ENCODE data around the gene KCNT1. TPM values are rescaled to one million over a fixed set of nuclear protein-coding genes. Genes with fewer than 3 reads are reported as not detected.

KCNT1 gene
- total RNA-seq, 1 donor from 2014 or later = not detected

- H3K36me3 Mint-ChIP-seq (ENCODE audit: low read depth, unreplicated experiment) = peaks cover 20% of the 10 kb centered on the region
- H3K27me3 Mint-ChIP-seq (ENCODE audit: unreplicated experiment) = peaks cover 5% of the 10 kb centered on the region
- H3K4me3 Mint-ChIP-seq (ENCODE audit: unreplicated experiment) = no peak overlapping the region
- peaks cover 14% of the 10 kb centered on the region for H3K4me1 Mint-ChIP-seq (ENCODE audit: unreplicated experiment)
- no peak overlapping the region for H3K27ac Mint-ChIP-seq (ENCODE audit: unreplicated experiment)
- no peak for DNase-seq (ENCODE audit: low spot score)
- no peaks in the 10 kb centered on the region for H3K9me3 Mint-ChIP-seq (ENCODE audit: unreplicated experiment)
- TF ChIP-seq CTCF (IDR thresholded peaks at IDR 0.05; ENCODE audit: unreplicated experiment) = no peak
Measured at GRCh38 chr9:135839516-135839915, 137.5 kb downstream of the KCNT1 start.

GRCh38 chr9:135840107-135840506 lies 138.1 kb downstream of the KCNT1 start:
- H3K9me3 Mint-ChIP-seq (ENCODE audit: unreplicated experiment) = no peaks in the 10 kb centered on the region
- no peak overlapping the region for H3K27ac Mint-ChIP-seq (ENCODE audit: unreplicated experiment)
- TF ChIP-seq CTCF (IDR thresholded peaks at IDR 0.05; ENCODE audit: unreplicated experiment) = no peak
- peaks cover 26% of the 10 kb centered on the region for H3K36me3 Mint-ChIP-seq (ENCODE audit: low read depth, unreplicated experiment)
- DNase-seq (ENCODE audit: low spot score) = no peak
- H3K27me3 Mint-ChIP-seq (ENCODE audit: unreplicated experiment) = peaks cover 5% of the 10 kb centered on the region
- H3K4me3 Mint-ChIP-seq (ENCODE audit: unreplicated experiment) = no peak overlapping the region
- H3K4me1 Mint-ChIP-seq (ENCODE audit: unreplicated experiment) = peaks cover 14% of the 10 kb centered on the region

- peaks cover 5% of the 10 kb centered on the region for H3K27me3 Mint-ChIP-seq (ENCODE audit: unreplicated experiment)
- no peak for TF ChIP-seq CTCF (IDR thresholded peaks at IDR 0.05; ENCODE audit: unreplicated experiment)
- peaks cover 14% of the 10 kb centered on the region for H3K4me1 Mint-ChIP-seq (ENCODE audit: unreplicated experiment)
- no peak for DNase-seq (ENCODE audit: low spot score)
- no peak overlapping the region for H3K4me3 Mint-ChIP-seq (ENCODE audit: unreplicated experiment)
- no peaks in the 10 kb centered on the region for H3K9me3 Mint-ChIP-seq (ENCODE audit: unreplicated experiment)
- H3K27ac Mint-ChIP-seq (ENCODE audit: unreplicated experiment) = no peak overlapping the region
- H3K36me3 Mint-ChIP-seq (ENCODE audit: low read depth, unreplicated experiment) = peaks cover 30% of the 10 kb centered on the region
Measured at GRCh38 chr9:135840539-135840938, 138.6 kb downstream of the KCNT1 start.

Other genes starting within 250 kb of the KCNT1 start
- gene PPP1R26, start 222.4 kb upstream of the KCNT1 start, total RNA-seq (ENCODE audit: unreplicated experiment) = 21.5 TPM
- 42.8 TPM for gene MRPS2, start 201.5 kb upstream of the KCNT1 start, total RNA-seq (ENCODE audit: unreplicated experiment)
- gene LCN1, start 180.7 kb upstream of the KCNT1 start, total RNA-seq (ENCODE audit: unreplicated experiment) = not detected
- not detected for gene OBP2A, start 156.1 kb upstream of the KCNT1 start, total RNA-seq (ENCODE audit: unreplicated experiment)
- not detected for gene PAEP, start 140.4 kb upstream of the KCNT1 start, total RNA-seq (ENCODE audit: unreplicated experiment)
- gene GLT6D1, start 62.6 kb upstream of the KCNT1 start, total RNA-seq (ENCODE audit: unreplicated experiment) = not detected
- gene LCN9, start 38.9 kb upstream of the KCNT1 start, total RNA-seq (ENCODE audit: unreplicated experiment) = not detected
- gene SOHLH1, start 2.7 kb upstream of the KCNT1 start, total RNA-seq (ENCODE audit: unreplicated experiment) = 0.18 TPM
- gene CAMSAP1, start 205.4 kb downstream of the KCNT1 start, total RNA-seq (ENCODE audit: unreplicated experiment) = 44.7 TPM